Activated T-helper 2 cell treated with anti-CD3 and anti-CD28 coated beads, Interferon-gamma antibody, Interleukin-2, Interleukin-4, amounts not matched to agents 10 μg/mL and 5 μg/mL and 100 μg/mL, durations not matched to agents 14 hours and 24 hours and 36 hours (primary cell): ENCODE data around the gene EYS. TPM values are rescaled to one million over a fixed set of nuclear protein-coding genes. Genes with fewer than 3 reads are reported as not detected.
"Not testable (repeated sequence)": the region's sequence is repeated elsewhere in the genome, so short reads cannot be mapped to it uniquely, and the experiment has no call there.

Experiments used
- DNase-seq: peaks from one replicate; pipeline ENCODE4 v3.0.0; 2021; ENCODE audit warnings: low spot score
- H3K27ac Mint-ChIP-seq: one replicate; pipeline ENCODE4 v1.8.0; 2021; ENCODE audit warnings: mixed read lengths
- H3K27me3 Mint-ChIP-seq: one replicate; pipeline ENCODE4 v1.8.0; 2021; ENCODE audit warnings: low read depth, mixed read lengths
- H3K36me3 Mint-ChIP-seq: one replicate; pipeline ENCODE4 v1.8.0; 2021; ENCODE audit warnings: low read depth, mixed read lengths
- H3K4me1 Mint-ChIP-seq: one replicate; pipeline ENCODE4 v1.8.0; 2021; ENCODE audit warnings: low read depth, mixed read lengths
- H3K4me3 Mint-ChIP-seq: one replicate; pipeline ENCODE4 v1.8.0; 2021; ENCODE audit warnings: low read depth, mild to moderate bottlenecking, moderate library complexity, mixed read lengths
- H3K9me3 Mint-ChIP-seq: one replicate; pipeline ENCODE4 v1.8.0; 2021; ENCODE audit warnings: mixed read lengths
- intact Hi-C: fragments of 100-400 bp; cut with micrococcal nuclease; formaldehyde crosslinking; loops from one replicate; pipeline ENCODE4 v1.15.1; 2023
- total RNA-seq: library from RNA; stranded (reverse); gene quantifications from 2 replicates; pipeline ENCODE4 v1.2.3, GENCODE V29; 2022

The EYS gene
- total RNA-seq, 1 donor from 2014 or later = not detected

DNA sequence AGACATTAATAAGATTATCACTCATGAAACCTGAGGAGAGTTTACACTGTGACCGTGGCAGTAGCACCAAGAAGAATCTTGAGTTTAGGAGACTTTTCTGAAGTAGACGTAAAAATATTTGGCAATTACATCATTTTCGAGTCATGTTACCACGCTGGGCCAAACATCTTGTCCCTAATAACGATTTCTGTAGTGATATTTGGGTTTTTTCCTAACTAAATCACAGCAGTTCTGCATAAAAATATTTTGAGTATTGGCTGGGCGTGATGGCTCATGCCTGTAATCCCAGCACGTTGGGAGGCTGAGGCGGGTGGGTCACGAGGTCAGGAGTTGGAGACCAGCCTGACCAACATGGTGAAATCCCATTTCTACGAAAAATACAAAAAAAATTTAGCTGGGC, 1809.1 kb downstream of the EYS start:
- Mint-ChIP-seq H3K4me3 (no peak overlapping the region), H3K9me3 (no peaks in the 10 kb centered on the region), H3K27me3 (no peaks in the 10 kb centered on the region), H3K36me3 (no peaks in the 10 kb centered on the region), H3K4me1 (no peaks in the 10 kb centered on the region), H3K27ac (no peak overlapping the region)
- no peak for DNase-seq
- intact Hi-C loops = no loop called here

DNA sequence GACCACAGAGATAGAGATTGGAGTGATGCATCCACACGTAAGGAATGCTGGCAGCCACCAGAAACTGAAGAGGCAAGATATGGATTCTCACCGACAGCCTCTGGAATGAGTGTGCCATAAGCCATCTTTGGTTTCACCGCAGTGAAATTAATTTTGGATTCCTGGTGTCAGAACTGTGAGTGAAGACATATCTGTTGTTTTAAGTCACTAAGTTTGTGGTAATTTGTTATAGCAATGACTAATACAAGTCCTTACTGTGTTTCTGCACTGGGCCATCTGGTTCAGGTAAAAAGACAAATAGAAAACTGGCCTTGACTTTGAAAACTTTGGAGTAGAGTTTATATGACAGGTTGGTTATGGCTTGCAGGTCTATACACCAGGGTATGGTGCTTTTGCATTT, 1809.6 kb downstream of the EYS start:
- H3K9me3 Mint-ChIP-seq = no peaks in the 10 kb centered on the region
- H3K4me3 Mint-ChIP-seq = no peak overlapping the region
- no peaks in the 10 kb centered on the region for H3K27me3 Mint-ChIP-seq
- no peaks in the 10 kb centered on the region for H3K36me3 Mint-ChIP-seq
- no peak overlapping the region for H3K27ac Mint-ChIP-seq
- no peak for DNase-seq
- H3K4me1 Mint-ChIP-seq = no peaks in the 10 kb centered on the region
- intact Hi-C loops = no loop called here

DNA sequence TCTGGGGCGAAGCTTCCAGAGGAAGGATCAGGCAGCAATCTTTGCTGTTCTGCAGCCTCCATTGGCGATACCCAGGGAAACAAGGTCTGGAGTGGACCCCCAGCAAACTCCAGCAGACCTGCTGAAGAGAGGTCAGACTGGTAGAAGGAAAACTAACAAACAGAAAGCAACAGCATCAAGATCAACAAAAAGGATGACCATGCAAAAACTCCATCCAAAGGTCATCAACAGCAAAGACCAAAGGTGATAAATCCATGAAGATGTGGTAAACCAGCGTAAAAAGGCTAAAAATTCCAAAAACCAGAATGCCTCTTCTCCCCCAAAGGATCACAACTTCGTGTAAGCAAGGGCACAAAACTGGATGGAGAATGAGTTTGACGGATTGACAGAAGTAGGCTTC, 1818.6 kb downstream of the EYS start:
- Mint-ChIP-seq H3K9me3 (no peaks in the 10 kb centered on the region), H3K4me3 (no peak overlapping the region), H3K4me1 (no peaks in the 10 kb centered on the region), H3K27ac (no peak overlapping the region), H3K36me3 (no peaks in the 10 kb centered on the region), H3K27me3 (no peaks in the 10 kb centered on the region)
- intact Hi-C loops = no loop called here
- DNase-seq = no peak

DNA sequence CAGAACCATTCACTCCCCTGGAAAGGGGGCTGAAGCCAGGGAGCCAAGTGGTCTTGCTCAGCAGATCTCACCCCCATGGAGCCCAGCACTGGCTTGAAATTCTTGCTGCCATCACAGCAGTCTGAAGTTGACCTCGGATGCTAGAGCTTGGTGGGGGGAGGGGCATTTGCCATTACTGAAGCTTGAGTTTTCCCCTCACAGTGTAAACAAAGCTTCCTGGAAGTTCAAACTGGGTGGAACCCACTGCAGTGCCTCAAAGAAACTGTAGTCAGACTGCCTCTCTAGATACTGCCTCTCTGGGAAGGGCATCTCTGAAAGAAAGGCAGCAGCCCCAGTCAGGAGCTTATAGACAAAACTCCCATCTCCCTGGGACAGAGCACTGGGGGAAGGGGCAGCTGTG, 1819.2 kb downstream of the EYS start:
- H3K9me3 Mint-ChIP-seq, H3K36me3 Mint-ChIP-seq, H3K4me3 Mint-ChIP-seq, H3K27me3 Mint-ChIP-seq, H3K27ac Mint-ChIP-seq, intact Hi-C loops, H3K4me1 Mint-ChIP-seq, DNase-seq: not testable (repeated sequence)

DNA sequence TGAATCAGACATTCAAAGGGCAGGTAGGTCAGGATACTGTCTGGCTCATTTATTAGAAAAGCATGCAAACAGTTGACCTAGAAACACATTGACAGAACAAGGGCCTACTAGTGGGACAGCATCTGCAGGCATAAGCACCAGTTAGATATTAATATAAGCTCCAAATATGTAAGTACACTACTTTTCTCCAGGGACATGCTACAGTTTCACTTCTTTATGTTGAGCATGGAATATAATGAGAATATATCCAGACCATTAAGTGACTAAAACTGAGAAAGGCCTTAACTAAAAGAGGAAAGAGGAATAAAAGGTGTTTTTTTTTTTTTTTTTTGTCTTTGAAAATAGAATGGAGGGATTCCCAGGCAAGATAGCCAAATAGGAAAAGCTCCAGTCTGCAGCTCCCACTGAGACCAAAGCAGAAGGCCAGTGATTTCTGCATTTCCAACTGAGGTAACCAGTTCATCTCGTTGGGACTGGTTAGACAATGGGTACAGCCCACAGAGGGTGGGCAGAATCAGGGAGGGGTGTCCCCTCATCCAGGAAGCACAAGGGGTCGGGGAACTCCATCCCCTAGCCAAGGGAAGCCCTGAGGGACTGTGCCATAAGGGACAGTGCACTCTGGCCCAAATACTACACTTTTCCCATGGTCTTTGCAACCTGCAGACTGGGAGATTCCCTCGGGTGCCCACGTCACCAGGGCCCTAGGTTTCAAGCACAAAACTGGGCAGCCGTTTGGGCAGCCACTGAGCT, 1819.8 kb downstream of the EYS start:
- H3K4me1 Mint-ChIP-seq = no peaks in the 10 kb centered on the region
- no peaks in the 10 kb centered on the region for H3K27me3 Mint-ChIP-seq
- H3K9me3 Mint-ChIP-seq = no peaks in the 10 kb centered on the region
- DNase-seq = no peak
- no peaks in the 10 kb centered on the region for H3K36me3 Mint-ChIP-seq
- no peak overlapping the region for H3K27ac Mint-ChIP-seq
- intact Hi-C loops = no loop called here
- H3K4me3 Mint-ChIP-seq = no peak overlapping the region

DNA sequence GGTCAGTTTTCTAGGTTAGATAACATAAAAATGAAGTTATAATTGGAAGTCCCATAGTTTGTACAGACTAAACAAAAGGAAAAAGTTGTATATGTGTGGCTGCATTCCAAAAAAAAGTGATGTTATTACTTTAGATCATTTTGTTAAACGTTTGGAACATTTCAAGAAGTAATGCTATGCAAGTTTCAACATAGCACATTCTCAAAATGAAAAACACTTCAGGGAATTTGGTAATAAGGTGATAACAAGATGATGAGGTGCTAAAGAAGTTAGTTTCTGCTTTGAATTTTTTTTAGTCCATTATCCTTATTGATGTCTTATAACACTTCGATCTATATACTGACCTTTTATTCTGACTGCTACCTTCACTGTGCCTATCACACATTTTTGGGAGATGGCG, 1820.7 kb downstream of the EYS start:
- Mint-ChIP-seq H3K9me3 (no peaks in the 10 kb centered on the region), H3K27ac (no peak overlapping the region), H3K36me3 (no peaks in the 10 kb centered on the region), H3K4me1 (no peaks in the 10 kb centered on the region), H3K27me3 (no peaks in the 10 kb centered on the region), H3K4me3 (no peak overlapping the region)
- no peak for DNase-seq
- intact Hi-C loops = no loop called here

DNA sequence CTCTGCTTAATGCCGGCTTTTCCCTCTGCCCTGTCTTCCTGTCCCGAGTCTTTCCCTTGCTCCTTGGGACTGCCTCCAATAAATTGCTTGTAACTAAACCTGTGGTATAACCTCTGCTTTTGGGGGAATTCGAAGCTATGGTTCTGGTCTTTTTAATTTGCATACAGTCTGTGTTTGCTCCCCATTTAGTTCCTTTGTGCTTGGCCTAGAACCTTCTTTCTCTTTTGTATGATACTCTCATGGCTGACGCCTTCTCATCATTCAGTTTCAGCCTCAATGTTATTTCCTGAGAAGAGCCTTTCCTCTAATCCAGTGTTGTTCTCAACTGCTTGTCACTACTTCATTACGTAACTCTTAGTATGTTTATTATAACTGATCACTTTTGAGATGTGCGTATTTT, 1823.4 kb downstream of the EYS start:
- no peaks in the 10 kb centered on the region for H3K36me3 Mint-ChIP-seq
- DNase-seq = no peak
- H3K27ac Mint-ChIP-seq = no peak overlapping the region
- H3K9me3 Mint-ChIP-seq = no peaks in the 10 kb centered on the region
- no peaks in the 10 kb centered on the region for H3K4me1 Mint-ChIP-seq
- no peaks in the 10 kb centered on the region for H3K27me3 Mint-ChIP-seq
- H3K4me3 Mint-ChIP-seq = no peak overlapping the region
- intact Hi-C loops = no loop called here

DNA sequence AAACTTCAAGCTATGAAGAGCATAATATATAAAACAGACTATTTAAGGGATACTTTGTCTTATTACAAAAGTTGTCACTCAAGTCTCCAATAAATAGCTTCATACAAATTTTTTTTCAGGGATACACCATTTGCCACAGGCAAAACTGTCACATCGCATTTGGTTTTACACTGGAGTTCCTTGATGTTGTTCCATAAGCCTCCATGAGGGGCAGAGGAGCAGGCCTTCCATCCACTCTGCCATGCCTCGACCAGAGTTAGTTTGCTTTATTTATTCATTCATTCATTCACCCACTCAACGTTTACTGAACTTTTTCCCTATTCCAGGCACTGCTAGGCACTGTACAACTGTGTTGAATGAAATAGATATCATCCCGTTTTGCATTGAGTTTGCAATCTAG, 1824.8 kb downstream of the EYS start:
- no peaks in the 10 kb centered on the region for H3K9me3 Mint-ChIP-seq
- no peaks in the 10 kb centered on the region for H3K4me1 Mint-ChIP-seq
- H3K4me3 Mint-ChIP-seq = no peak overlapping the region
- H3K36me3 Mint-ChIP-seq = no peaks in the 10 kb centered on the region
- no peaks in the 10 kb centered on the region for H3K27me3 Mint-ChIP-seq
- no peak overlapping the region for H3K27ac Mint-ChIP-seq
- DNase-seq = no peak
- intact Hi-C loops = no loop called here

DNA sequence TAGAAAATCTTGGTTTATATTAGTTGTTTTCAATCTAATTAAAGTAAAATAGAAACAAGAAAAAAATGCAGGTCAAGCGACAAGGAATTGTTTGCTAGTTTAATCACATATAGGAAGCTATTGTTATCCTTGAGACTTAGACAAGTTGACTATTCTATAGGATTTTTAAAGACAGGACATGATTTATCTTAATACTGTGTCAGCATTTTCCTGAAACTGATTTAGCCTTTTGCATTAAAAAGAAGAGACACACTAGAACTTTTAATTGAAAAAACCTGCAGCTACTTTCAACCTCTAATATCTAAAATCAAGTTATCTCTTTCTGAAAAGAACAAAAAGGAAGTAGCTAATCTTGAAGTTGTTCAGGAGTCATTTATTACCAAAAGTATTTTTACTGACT, 1825.2 kb downstream of the EYS start:
- Mint-ChIP-seq H3K36me3 (no peaks in the 10 kb centered on the region), H3K4me1 (no peaks in the 10 kb centered on the region), H3K9me3 (no peaks in the 10 kb centered on the region), H3K27me3 (no peaks in the 10 kb centered on the region), H3K27ac (no peak overlapping the region), H3K4me3 (no peak overlapping the region)
- intact Hi-C loops = no loop called here
- no peak for DNase-seq

DNA sequence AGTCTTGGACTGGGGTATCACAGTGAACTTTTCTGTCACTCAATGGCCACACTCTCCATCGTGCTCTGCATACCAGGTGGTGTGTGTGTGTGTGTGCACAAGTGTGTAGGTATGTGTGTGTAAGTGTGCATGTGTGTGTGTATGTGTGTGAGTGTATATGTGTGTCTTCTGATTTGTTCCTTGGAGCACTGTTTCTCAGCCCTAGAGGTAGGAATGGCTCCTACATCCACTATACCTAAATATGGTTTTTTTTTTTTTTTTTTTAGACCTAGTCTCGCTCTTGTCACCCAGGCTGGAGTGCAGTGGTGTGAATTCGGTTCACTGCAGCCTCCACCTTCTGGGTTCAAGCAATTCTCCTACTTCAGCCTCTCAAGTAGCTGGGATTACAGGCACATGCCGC, 1834.8 kb downstream of the EYS start:
- intact Hi-C loops = no loop called here
- no peak overlapping the region for H3K4me3 Mint-ChIP-seq
- DNase-seq = no peak
- H3K36me3 Mint-ChIP-seq = no peaks in the 10 kb centered on the region
- no peak overlapping the region for H3K27ac Mint-ChIP-seq
- H3K9me3 Mint-ChIP-seq = no peaks in the 10 kb centered on the region
- no peaks in the 10 kb centered on the region for H3K27me3 Mint-ChIP-seq
- H3K4me1 Mint-ChIP-seq = no peaks in the 10 kb centered on the region

DNA sequence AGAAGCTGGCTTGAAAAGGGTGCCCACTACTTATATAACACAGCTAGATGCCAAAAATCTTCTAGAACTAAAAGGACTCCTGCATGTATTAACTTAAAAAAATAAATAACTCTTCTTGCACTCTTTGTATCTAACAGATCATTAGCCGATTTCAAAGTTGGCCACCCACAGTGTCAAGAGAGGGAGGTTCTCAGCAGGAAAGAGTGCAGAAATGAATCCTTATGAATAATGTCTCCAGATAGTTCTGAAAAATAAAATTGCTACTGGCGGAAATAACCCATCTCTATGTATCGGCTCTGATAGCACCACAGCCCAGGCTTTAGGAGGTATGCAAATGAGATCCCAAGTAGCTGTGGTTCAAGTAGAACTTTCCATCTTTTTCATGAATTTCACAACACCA, 1838.7 kb downstream of the EYS start:
- Mint-ChIP-seq H3K27ac (no peak overlapping the region), H3K36me3 (no peaks in the 10 kb centered on the region), H3K4me3 (no peak overlapping the region), H3K27me3 (no peaks in the 10 kb centered on the region), H3K4me1 (no peaks in the 10 kb centered on the region), H3K9me3 (no peaks in the 10 kb centered on the region)
- intact Hi-C loops = no loop called here
- no peak for DNase-seq

DNA sequence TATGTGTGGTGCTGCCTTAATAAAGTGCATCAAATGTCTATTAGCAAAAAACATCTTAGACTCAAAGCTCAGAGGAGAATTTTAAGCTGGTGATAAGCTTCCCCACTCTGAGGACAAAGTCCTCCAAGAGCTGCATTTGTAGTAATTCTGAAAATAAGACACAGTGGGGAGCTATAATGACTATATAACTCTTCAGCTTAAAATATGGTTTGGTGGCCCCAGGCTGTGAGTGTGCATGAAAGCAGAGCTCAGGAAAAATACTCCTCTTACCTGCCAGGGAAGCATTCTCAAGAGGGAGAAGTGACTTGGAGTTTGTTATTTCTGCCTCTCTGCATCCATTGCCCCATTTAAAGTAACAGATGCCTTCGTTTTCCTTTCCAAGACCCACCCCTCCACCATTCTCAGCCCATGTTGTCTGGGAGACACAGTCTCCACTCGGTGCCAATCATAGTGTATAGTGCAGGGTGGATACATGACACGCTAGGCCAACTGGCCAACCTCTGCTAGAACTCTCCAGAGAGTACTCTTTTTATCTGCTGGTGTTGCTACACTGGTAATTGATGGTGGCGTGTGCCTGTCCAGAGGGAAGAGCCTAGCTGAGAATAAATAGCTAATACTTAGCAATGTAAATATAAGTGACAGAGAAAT, 1842.2 kb downstream of the EYS start:
- no peaks in the 10 kb centered on the region for H3K4me1 Mint-ChIP-seq
- no peak for DNase-seq
- no peak overlapping the region for H3K27ac Mint-ChIP-seq
- no peak overlapping the region for H3K4me3 Mint-ChIP-seq
- H3K27me3 Mint-ChIP-seq = no peaks in the 10 kb centered on the region
- intact Hi-C loops = no loop called here
- H3K9me3 Mint-ChIP-seq = no peaks in the 10 kb centered on the region
- H3K36me3 Mint-ChIP-seq = no peaks in the 10 kb centered on the region

DNA sequence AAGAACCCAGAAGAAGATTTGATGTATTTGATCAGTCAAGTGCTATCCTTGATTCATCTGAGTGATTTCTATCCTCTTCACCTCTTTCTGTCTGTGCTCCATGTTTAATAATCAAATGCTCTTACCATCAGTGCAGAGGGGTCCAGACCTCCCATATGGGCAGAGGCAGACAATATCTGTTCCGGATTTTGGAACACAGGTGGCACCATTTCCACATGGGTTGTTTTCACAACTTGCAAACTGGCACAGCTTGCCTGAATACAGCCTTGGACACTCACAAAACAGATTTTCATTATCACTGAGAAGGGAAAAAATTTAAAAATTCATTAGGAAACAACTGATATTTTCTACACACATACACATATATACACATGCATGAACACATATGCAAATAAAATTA, 1843.0 kb downstream of the EYS start:
- Mint-ChIP-seq H3K27me3 (no peaks in the 10 kb centered on the region), H3K27ac (no peak overlapping the region), H3K9me3 (no peaks in the 10 kb centered on the region), H3K4me1 (no peaks in the 10 kb centered on the region), H3K36me3 (no peaks in the 10 kb centered on the region), H3K4me3 (no peak overlapping the region)
- intact Hi-C loops = no loop called here
- DNase-seq = no peak
